ENCODE measurements around the gene PABPC1L.

Gene PABPC1L

DNA sequence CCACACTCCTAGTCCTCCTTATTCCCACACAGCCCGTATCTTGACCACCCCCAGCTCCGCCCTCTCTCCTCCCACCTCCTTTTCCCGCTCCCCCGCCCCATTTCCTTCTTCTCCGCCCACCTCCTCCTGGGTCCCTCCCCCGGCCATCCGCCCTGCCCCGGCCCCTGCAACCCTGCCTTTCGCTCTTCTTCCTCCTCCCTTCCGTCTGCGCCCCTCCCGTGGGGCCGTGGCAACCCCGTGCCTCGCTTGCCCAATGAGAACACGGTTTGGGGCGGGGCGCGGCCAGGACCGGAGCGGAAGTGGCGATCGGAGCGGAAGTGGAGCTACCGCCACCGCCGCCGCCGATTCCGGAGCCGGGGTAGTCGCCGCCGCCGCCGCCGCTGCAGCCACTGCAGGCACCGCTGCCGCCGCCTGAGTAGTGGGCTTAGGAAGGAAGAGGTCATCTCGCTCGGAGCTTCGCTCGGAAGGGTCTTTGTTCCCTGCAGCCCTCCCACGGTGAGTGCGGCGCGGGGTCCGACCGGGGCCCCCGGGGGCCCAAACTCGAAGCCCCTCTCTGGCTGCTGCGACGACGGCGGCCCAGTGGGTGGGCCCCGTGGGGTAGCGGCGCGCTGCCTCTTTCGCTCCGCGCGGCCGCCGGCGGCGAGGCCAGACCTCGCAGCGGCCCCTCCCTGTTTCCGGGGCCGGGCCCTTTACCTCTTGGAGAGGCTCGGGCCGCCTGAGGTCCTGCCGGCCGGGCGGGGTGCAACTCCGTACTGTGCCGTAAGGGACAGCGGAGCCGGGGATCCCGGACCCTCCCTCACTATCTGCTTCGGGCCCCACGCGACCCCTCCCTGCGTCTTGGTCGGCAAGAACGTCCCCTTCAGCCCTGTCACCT, 24.2 kb upstream of the PABPC1L start, which contains the start of gene YWHAB (continued):
- peak; percentile 57; the same call in 1 of the 2 replicates for TF ChIP-seq GLIS1 (tag by site-specific recombination; IDR thresholded peaks at IDR 0.05)
- TF ChIP-seq, protein P1, sequence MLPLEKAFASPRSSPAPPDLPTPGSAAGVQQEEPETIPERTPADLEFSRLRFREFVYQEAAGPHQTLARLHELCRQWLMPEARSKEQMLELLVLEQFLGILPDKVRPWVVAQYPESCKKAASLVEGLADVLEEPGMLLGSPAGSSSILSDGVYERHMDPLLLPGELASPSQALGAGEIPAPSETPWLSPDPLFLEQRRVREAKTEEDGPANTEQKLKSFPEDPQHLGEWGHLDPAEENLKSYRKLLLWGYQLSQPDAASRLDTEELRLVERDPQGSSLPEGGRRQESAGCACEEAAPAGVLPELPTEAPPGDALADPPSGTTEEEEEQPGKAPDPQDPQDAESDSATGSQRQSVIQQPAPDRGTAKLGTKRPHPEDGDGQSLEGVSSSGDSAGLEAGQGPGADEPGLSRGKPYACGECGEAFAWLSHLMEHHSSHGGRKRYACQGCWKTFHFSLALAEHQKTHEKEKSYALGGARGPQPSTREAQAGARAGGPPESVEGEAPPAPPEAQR (tag by site-specific recombination; IDR thresholded peaks at IDR 0.05), result no peak
- peak; percentile 70 for TF ChIP-seq ZBTB6 (tag by site-specific recombination; IDR thresholded peaks at IDR 0.05)
- TF ChIP-seq ZNF341 (tag by site-specific recombination; IDR thresholded peaks at IDR 0.05; ENCODE audit: low read depth), result peak; percentile 98
- TF ChIP-seq ZFP69B (tag by site-specific recombination; IDR thresholded peaks at IDR 0.05), result peak; percentile 70
- TF ChIP-seq, protein P2, sequence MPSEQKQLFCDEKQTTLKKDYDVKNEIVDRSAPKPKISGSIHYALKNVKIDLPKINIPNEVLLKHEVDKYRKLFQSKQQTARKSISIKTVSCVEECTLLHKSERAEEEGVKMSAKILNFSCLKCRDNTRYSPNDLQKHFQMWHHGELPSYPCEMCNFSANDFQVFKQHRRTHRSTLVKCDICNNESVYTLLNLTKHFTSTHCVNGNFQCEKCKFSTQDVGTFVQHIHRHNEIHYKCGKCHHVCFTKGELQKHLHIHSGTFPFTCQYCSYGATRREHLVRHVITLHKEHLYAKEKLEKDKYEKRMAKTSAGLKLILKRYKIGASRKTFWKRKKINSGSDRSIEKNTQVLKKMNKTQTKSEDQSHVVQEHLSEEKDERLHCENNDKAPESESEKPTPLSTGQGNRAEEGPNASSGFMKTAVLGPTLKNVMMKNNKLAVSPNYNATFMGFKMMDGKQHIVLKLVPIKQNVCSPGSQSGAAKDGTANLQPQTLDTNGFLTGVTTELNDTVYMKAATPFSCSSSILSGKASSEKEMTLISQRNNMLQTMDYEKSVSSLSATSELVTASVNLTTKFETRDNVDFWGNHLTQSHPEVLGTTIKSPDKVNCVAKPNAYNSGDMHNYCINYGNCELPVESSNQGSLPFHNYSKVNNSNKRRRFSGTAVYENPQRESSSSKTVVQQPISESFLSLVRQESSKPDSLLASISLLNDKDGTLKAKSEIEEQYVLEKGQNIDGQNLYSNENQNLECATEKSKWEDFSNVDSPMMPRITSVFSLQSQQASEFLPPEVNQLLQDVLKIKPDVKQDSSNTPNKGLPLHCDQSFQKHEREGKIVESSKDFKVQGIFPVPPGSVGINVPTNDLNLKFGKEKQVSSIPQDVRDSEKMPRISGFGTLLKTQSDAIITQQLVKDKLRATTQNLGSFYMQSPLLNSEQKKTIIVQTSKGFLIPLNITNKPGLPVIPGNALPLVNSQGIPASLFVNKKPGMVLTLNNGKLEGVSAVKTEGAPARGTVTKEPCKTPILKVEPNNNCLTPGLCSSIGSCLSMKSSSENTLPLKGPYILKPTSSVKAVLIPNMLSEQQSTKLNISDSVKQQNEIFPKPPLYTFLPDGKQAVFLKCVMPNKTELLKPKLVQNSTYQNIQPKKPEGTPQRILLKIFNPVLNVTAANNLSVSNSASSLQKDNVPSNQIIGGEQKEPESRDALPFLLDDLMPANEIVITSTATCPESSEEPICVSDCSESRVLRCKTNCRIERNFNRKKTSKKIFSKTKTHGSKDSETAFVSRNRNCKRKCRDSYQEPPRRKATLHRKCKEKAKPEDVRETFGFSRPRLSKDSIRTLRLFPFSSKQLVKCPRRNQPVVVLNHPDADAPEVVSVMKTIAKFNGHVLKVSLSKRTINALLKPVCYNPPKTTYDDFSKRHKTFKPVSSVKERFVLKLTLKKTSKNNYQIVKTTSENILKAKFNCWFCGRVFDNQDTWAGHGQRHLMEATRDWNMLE (tag by site-specific recombination; conservative IDR thresholded peaks at IDR 0.05; ENCODE audit: low read depth), result peak; percentile 59; the same call in 1 of the 2 replicates
- TF ChIP-seq ZNF629 (tag by site-specific recombination; IDR thresholded peaks at IDR 0.05), result peak; percentile 56; the same call in 1 of the 2 replicates
- peak; percentile 89 for TF ChIP-seq ZNF513 (tag by site-specific recombination; IDR thresholded peaks at IDR 0.05)
- TF ChIP-seq SCRT1 (tag by site-specific recombination; IDR thresholded peaks at IDR 0.05; ENCODE audit: borderline replicate concordance), result no peak
- peak; percentile 100 for TF ChIP-seq ZNF366 (tag by site-specific recombination; conservative IDR thresholded peaks at IDR 0.05)
- TF ChIP-seq ZNF169 (tag by site-specific recombination; IDR thresholded peaks at IDR 0.05), result no peak
- peak; percentile 52; the same call in 1 of the 2 replicates for TF ChIP-seq YY2 (tag by site-specific recombination; IDR thresholded peaks at IDR 0.05)
- no peak for TF ChIP-seq ZNF19 (tag by site-specific recombination; IDR thresholded peaks at IDR 0.05; ENCODE audit: low read depth)
- peak; percentile 45; the same call in 1 of the 2 replicates for TF ChIP-seq ZNF140 (tag by site-specific recombination; IDR thresholded peaks at IDR 0.05)
- TF ChIP-seq HIC1 (tag by site-specific recombination; IDR thresholded peaks at IDR 0.05), result peak; percentile 93
- TF ChIP-seq ZNF76 (tag by site-specific recombination; IDR thresholded peaks at IDR 0.05; ENCODE audit: borderline replicate concordance, low read depth), result peak; percentile 57
- TF ChIP-seq KLF10 (tag by site-specific recombination; IDR thresholded peaks at IDR 0.05), result peak; percentile 84
- TF ChIP-seq ZNF529 (tag by site-specific recombination; IDR thresholded peaks at IDR 0.05; ENCODE audit: insufficient replicate concordance), result no peak
- peak; percentile 100 for TF ChIP-seq SP2 (tag by site-specific recombination; IDR thresholded peaks at IDR 0.05)
- TF ChIP-seq, protein P3, sequence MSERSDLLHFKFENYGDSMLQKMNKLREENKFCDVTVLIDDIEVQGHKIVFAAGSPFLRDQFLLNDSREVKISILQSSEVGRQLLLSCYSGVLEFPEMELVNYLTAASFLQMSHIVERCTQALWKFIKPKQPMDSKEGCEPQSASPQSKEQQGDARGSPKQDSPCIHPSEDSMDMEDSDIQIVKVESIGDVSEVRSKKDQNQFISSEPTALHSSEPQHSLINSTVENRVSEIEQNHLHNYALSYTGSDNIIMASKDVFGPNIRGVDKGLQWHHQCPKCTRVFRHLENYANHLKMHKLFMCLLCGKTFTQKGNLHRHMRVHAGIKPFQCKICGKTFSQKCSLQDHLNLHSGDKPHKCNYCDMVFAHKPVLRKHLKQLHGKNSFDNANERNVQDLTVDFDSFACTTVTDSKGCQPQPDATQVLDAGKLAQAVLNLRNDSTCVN (tag by site-specific recombination; optimal IDR thresholded peaks at IDR 0.05), result peak; percentile 77
- TF ChIP-seq, protein P4, sequence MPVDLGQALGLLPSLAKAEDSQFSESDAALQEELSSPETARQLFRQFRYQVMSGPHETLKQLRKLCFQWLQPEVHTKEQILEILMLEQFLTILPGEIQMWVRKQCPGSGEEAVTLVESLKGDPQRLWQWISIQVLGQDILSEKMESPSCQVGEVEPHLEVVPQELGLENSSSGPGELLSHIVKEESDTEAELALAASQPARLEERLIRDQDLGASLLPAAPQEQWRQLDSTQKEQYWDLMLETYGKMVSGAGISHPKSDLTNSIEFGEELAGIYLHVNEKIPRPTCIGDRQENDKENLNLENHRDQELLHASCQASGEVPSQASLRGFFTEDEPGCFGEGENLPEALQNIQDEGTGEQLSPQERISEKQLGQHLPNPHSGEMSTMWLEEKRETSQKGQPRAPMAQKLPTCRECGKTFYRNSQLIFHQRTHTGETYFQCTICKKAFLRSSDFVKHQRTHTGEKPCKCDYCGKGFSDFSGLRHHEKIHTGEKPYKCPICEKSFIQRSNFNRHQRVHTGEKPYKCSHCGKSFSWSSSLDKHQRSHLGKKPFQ (tag by site-specific recombination; IDR thresholded peaks at IDR 0.05), result no peak
